ENCODE results near the gene LRRN3.

The LRRN3 gene

DNA sequence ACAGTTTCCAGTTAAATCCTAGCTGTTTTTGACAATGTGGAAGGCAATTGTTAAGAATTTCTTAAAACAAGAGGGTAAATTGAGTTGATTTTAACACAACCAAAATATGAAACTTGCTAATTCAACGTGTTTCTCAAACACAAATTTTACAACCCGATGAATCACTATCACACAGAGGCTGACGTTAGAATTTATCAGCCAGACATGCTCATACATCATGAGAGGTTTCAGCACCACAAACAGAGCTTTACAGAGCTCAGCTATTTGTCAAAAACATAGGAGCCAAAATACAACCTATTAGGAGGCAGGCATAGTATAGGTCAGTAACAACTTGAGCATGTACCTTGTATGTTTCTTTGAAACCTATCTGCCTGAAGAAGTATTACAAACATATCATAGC is 36.1 kb downstream of the LRRN3 start:
- TF ChIP-seq, protein P1, sequence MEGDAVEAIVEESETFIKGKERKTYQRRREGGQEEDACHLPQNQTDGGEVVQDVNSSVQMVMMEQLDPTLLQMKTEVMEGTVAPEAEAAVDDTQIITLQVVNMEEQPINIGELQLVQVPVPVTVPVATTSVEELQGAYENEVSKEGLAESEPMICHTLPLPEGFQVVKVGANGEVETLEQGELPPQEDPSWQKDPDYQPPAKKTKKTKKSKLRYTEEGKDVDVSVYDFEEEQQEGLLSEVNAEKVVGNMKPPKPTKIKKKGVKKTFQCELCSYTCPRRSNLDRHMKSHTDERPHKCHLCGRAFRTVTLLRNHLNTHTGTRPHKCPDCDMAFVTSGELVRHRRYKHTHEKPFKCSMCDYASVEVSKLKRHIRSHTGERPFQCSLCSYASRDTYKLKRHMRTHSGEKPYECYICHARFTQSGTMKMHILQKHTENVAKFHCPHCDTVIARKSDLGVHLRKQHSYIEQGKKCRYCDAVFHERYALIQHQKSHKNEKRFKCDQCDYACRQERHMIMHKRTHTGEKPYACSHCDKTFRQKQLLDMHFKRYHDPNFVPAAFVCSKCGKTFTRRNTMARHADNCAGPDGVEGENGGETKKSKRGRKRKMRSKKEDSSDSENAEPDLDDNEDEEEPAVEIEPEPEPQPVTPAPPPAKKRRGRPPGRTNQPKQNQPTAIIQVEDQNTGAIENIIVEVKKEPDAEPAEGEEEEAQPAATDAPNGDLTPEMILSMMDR (IDR thresholded peaks at IDR 0.05; ENCODE audit: extremely low read depth, missing control alignments): no peak
- DNase-seq (ENCODE audit: low spot score): no peak

DNA sequence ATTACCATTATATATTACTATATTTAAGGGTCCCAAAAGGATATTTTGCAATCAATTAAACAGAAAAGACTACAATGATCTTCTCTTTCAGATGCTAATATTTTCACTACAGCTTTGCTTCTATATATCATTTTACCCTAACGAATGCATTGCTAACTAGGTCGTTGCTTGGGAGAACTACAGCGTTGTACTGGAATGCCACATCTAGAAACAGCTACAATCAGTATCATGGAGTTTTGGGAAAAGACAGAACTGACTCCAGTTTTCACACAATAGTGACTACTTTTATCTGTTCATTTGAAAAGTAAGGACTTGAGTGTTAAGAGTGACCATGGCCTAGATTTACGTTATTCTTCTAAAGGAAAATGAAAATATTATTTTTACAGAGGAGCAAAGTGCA is 38.5 kb downstream of the LRRN3 start:
- TF ChIP-seq, protein P1 (IDR thresholded peaks at IDR 0.05; ENCODE audit: extremely low read depth, missing control alignments): no peak
- DNase-seq (ENCODE audit: low spot score): no peak

DNA sequence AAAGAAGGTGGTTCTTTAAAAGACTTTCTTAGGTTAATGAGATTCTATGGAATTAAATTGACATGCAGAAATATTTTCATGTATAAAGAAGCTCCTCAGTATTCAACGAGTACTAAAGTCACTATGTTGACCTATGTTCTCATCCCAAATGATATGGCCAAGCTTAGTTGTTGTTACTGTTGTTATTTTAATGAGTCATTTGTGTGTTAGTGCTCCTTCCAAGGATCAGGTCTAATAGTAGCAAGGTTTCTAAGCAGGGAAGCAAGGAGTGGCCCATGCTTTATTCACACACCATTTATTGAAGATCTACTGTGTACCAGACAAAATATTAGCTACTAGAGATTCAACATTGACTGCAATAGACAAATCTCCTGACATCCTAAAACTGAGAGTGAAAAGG is 41.9 kb downstream of the LRRN3 start:
- TF ChIP-seq, protein P1 (IDR thresholded peaks at IDR 0.05; ENCODE audit: extremely low read depth, missing control alignments): no peak
- no peak for DNase-seq (ENCODE audit: low spot score)

DNA sequence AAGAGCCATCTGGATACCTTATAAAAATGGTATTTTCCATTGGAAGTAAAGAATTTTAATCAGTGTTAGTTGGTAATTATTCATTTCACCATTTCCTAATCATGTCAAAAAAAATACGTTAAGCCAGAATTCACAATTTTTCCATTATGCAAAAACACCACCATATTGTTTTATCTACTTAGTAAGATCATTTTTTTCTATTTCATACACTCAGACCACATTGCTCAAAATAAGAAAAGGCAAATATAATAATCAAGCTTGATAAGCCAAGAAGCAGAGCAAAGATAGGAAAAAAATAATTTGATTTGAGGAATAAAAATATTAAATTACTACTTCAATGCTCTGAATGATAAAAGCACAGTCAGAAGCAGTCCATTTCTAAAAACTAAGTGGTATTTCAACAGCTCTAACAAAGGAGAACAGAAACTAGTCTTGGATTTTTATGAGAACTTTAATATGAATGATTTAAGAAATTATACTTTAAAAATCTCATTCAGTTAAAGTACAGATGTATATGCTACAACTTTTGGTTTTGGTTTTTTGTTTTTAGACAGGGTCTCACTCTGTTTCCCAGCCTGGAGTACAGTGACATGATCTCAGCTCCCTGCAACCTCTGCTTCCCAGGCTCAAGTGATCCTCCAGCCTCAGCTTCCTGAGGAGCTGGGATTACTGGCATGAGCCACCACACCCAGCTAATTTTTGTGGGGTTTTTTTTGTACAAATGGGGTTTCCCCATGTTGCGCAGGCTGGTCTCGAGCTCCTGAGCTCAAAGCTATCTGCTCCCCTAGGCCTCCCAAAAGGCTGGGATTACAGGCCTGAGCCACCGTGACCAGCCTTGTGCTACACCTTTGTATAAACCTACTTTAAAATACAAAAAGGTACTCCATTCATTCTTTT is 46.6 kb downstream of the LRRN3 start:
- TF ChIP-seq, protein P1 (IDR thresholded peaks at IDR 0.05; ENCODE audit: extremely low read depth, missing control alignments): no peak
- DNase-seq (ENCODE audit: low spot score): no peak

GRCh38 chr7:111138193-111138569 is 47.3 kb downstream of the LRRN3 start:
- TF ChIP-seq, protein P1 (IDR thresholded peaks at IDR 0.05; ENCODE audit: extremely low read depth, missing control alignments): no peak
- peak; percentile 22 for DNase-seq (ENCODE audit: low spot score)

- TF ChIP-seq, protein P1 (IDR thresholded peaks at IDR 0.05; ENCODE audit: extremely low read depth, missing control alignments): no peak
- no peak for DNase-seq (ENCODE audit: low spot score)
Measured at GRCh38 chr7:111138586-111138985, 47.7 kb downstream of the LRRN3 start.

GRCh38 chr7:111140091-111140865 is 49.4 kb downstream of the LRRN3 start:
- TF ChIP-seq, protein P1 (IDR thresholded peaks at IDR 0.05; ENCODE audit: extremely low read depth, missing control alignments): no peak
- DNase-seq (ENCODE audit: low spot score): no peak
